ENCODE results near the gene KRT78.

KRT78 gene

DNA sequence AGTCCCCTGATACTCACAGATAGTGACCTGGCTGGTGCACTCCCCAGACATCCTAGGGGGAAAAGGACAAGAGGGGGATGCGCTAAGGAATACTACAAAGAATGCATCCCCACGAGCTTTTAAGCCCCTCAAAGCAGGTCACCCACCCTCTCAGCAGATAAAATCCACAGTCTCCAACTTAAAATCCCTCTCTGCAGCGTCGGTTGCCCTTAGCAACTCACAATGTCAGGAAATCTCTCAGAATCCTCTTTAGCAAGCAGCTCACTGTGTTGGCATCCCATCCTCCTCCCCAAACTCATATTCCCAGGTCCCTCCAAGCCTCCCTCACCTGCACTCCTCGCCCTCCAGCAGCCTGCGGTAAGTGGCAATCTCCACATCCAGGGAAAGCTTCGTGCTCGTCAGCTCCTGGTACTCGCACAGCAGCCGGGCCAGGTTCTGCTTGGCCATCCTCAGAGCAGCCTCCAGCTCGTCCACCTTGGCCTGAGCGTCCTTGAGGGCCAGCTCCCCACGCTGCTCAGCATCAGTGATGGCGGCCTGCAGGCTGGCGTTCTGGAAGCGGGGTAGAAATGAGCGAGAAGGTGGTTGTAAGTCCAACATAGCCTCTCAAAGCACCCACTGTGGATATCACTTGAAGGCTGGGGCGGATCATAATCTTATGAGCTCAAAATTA, 9.2 kb downstream of the KRT78 start:
- no peak for DNase-seq (ENCODE audit: low read depth in 2 of 2)

DNA sequence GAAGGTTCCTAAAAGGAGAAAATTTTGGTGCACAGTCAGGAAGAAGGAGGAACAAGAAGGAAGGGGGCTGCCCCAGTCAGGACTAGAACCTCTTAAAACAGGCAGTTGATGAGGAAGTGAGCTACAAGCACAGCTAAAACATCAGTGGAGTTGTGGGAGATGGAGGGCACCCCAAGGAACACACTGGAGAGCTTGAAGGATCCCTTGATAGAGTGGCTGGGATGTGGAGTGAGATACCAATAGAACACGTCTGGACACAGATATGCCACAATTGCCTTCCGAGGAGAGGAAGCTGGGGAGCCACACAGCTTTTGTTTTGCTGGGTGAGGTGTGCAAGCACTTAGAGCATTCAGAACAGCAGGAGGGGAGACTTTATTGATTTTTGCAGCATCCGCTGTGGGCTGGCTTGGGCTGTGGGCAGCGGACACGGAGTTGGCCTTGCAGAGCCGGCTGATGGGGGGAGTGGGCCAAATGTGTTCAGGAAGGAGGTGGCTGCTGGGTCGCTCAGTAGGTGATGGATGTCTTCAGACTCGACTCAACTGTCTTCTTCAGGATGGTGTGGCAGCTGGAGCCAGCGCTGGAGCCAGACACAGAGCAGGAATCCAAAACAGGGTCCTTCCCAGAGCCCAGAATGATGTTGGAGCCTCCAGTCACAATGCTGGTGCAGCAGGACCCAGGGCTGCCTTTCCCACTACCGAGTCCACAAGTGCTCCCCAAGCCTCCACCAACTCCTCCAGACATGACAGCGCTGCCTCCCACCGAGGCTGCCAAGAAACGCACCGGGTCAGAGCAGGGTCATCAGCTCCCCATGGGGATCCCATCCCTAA, 10.0 kb downstream of the KRT78 start:
- no peak for DNase-seq (ENCODE audit: low read depth in 2 of 2)

DNA sequence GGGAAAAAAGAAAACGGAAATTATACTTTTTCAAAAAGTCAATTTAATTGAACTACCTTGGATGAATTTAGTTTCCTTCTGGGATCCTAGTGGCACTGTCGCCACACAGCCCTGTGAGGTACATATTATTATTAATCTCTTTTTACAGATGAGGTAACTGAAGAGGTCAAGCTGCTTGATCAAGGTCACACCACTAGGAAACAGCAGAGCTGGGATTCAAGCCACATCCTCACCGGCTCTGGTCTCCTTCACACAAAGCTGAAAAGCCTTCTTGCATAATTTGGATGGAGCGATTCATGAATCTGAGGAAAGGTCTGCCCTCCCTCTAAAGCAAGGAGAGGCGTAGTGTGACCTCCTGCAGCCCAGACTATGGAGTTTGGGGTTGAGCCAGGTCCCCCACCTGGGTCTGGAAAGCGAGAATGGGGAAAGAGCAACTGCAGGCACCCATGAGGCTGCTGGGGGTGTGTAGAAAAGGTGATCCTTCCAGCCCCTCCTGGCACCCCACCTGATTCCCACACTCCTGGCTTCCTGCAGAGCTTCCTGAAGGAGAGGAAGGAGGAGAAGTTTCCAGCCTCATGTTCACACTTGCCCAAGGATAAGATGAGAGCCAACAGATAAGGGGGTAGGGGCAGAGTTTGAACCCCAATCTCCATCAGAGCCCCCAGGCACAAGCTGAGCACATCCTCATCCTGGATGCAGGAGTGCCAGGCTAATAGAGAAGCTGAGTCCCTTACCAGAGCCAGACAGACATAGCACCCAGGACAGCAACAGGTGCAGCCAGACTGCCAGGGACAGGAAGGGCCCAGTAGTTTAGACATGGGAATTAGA, 10.8 kb downstream of the KRT78 start:
- no peak for DNase-seq (ENCODE audit: low read depth in 2 of 2)

- DNase-seq (ENCODE audit: low read depth in 2 of 2) = no peak
Measured at GRCh38 chr12:52837413-52837741, 11.4 kb downstream of the KRT78 start.

DNA sequence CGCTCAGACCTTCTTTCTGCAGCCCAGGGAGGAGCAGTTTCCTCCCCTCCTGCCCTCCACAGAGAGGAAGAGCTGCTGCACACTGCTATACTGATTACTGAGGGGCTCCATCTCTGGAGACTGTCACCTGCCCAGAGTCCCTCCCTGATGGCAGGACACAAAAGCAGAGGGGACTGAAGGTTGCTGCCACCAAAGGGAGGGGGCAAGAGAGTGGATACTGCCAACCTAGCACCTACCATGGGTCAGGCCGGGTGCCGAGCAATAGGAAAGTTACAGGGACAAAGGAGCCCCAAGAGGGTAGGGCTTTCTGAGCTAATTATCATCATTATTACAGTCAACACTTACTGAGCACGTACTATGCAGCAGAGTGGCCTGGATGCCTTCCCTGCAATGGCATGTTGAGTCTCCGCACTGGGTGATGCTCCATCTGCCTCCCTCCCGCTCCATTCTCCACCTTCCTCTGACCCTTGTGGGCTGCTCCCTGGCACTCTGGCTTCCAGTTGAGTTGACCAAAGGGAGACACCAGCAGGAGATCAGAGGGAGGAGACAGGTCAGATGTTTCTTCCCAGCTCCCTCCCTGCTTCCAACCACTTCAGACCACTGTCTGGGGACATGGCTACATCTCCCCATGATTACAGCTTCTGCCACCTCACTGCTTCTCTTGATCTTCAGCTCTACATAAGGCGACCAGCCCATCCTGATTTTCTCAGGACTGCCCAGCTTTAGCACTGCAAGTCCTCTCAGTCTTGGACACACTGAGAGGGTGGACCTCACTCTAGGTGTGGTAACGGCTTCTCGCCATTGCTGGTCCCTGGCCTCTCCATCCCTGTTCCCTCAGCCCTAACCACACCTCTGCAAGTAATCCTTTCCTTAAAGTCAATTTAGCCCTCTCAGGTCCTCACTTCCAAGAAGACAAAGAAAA, 12.0 kb downstream of the KRT78 start:
- DNase-seq (ENCODE audit: low read depth in 2 of 2) = no peak

DNA sequence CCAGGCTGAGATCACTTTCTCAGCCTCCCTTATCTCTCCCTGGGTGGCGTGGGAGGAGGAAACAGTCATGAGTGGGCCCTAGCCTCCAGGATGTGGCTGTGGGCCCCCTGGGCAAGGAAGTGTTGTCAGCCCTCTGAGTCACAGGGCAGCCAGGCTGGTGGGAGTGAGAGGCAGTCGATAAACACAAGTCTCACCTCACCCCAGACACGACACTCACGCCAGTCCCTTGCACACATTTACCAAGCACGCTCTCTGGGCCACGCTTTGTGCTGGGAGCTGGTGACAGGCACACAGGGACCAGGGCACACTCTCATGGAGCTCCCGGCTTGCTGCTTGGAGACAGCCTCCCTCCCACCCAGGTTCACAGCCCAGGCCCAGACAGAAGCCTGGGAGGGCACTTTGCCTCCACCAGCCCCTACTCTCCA, 12.7 kb downstream of the KRT78 start:
- DNase-seq (ENCODE audit: low read depth in 2 of 2) = peak in 1 of 2 donors; percentile 23

GRCh38 chr12:52835271-52836041, 13.3 kb downstream of the KRT78 start:
- no peak for DNase-seq (ENCODE audit: low read depth in 2 of 2)

DNA sequence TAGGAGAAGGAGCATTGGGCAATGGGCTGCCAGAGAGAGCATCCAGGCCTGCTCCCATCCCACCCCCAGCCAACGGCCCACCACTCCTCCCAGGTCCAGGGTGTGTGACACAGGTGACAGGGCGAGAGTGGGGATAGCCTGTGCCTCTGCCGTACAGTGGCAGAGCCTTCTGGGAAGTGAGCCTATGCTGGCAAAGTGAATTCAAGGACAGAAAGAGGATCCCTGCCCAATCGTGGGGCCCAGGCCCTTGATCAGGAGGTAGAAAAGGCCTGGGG, 14.1 kb downstream of the KRT78 start:
- DNase-seq (ENCODE audit: low read depth in 2 of 2) = no peak

DNA sequence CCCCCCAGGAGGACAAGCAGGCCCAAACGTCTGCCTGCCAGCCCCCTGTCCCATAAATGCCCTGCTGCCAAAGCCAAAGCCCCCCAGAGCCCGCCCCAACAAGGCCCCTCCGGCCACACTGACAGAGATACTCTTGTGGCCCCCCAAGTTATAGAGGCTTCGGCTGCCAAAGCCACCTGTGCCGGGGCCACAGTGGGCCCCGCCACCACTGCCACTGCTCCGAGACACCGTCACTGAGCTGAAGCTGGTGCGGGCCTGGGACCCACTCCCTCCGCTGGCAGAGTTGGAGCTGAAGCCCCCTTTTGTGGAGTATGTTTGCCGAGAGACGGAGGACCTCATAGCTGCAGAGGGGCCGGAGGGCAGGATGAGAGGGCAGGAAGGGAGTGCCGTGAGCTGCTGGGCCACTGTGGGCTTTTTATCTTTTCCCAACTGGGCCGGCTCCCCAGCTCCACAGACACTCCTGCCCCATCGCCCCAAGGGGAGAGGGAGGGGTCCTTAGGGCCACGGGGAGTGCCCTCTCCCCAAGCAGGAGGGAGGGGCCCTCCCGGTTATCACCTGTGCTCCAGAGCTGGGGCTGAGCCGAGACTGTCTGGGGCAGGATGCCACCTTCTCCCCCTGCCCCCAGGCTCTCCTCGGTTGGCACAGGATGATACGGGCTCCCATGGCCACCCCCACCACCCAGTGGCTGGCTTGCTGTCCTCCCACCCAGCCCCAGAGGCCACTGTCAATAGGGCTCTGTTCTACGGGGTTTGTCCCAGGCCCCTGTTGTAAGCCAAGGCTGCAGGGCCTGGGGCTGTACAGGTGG, 14.7 kb downstream of the KRT78 start, which contains the start of gene KRT79:
Gene KRT79 (minus strand): TSS at position 390 of the 805 bp plus-strand sequence. CDS start 51 bp downstream, at position 339.
- DNase-seq (ENCODE audit: low read depth in 2 of 2) = no peak

GRCh38 chr12:52832985-52833905, 15.5 kb downstream of the KRT78 start:
- no peak for DNase-seq (ENCODE audit: low read depth in 2 of 2)

DNA sequence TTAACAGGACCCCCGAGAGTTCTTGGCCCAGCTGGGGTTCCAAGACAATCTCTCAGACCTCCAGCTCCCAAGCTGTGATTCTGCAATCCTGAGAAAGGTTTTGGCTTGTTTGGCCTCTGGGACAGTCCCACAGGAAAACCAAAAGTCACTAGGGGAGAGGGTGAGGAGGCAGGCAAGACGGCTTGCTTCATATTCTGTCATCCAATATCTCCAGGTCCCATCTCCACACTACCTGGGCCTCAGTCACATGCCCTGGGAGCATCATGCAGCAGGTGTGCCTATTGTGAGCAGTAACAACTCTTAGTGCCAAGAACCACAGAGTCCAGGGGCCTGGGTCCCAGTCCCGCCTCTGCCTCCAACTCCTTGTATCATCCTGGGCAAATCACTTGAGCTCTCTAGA, 16.3 kb downstream of the KRT78 start:
- no peak for DNase-seq (ENCODE audit: low read depth in 2 of 2)

GRCh38 chr12:52831251-52831650, 17.5 kb downstream of the KRT78 start:
- DNase-seq (ENCODE audit: low read depth in 2 of 2) = no peak

DNA sequence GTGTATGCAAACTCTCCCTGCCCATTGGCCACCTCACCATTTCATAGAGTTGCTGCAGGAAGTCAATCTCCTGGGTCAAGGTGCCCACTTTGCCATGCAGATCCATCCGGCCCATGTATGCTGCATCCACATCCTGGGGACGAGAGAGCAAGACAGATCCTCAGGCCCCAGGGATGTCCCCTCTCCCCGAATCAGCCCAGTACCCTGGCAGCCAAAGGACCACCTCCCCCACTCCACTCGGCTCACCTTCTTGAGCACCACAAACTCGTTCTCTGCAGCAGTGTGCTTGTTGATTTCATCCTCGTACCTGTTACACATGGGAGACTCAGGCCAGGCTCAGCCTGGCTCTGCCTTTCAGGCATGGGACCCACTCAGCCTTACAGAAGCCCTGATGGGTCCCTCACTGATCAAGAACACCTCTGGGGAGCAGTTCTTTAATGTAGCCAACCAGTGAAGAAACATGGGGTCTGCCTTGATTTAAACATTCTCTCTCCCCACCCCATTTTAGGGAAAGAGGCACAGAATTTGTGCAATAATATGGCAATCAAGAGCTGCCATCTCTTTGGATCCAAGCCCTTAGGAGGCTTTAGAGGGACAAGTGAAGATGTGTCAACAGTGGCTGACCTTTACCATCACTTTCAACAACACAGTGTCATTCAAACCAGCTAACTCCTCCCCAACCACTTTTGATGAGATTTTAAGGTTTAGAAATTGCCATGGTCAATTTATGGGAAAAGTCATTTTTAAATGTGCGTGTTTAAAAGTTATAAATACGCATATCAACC, 18.6 kb downstream of the KRT78 start:
- DNase-seq (ENCODE audit: low read depth in 2 of 2) = no peak

- DNase-seq (ENCODE audit: low read depth in 2 of 2) = no peak
Measured at GRCh38 chr12:52828591-52829021, 20.2 kb downstream of the KRT78 start.

GRCh38 chr12:52828156-52828555, 20.6 kb downstream of the KRT78 start:
- no peak for DNase-seq (ENCODE audit: low read depth in 2 of 2)

DNA sequence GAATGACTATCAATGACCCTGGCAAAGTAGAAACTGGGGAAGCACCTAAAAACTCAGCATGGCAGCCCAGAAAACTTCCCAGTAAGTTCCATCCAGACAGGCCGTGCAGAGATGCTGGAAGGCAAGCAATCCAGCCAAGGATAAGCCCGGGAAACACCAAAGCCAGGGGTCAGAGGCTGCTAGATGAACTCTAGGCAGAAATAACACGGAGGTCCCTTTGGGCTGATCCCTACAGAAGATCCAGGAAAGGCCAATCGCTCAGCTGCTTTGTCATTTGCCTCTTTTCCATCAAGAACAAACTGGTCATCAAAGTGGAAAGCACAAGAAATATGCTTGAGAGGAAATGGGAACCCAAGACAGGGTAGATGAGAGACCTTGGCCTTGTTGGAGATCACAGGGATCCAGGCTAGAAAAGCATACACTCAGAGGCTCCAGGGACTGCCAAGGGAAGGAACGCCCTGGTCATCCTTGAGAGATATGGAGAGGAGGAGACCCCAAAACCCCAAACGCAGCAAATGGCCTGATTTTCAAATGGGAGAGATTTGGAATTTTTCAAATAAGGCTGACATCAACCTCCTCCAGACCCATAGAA, 21.2 kb downstream of the KRT78 start:
- no peak for DNase-seq (ENCODE audit: low read depth in 2 of 2)

DNA sequence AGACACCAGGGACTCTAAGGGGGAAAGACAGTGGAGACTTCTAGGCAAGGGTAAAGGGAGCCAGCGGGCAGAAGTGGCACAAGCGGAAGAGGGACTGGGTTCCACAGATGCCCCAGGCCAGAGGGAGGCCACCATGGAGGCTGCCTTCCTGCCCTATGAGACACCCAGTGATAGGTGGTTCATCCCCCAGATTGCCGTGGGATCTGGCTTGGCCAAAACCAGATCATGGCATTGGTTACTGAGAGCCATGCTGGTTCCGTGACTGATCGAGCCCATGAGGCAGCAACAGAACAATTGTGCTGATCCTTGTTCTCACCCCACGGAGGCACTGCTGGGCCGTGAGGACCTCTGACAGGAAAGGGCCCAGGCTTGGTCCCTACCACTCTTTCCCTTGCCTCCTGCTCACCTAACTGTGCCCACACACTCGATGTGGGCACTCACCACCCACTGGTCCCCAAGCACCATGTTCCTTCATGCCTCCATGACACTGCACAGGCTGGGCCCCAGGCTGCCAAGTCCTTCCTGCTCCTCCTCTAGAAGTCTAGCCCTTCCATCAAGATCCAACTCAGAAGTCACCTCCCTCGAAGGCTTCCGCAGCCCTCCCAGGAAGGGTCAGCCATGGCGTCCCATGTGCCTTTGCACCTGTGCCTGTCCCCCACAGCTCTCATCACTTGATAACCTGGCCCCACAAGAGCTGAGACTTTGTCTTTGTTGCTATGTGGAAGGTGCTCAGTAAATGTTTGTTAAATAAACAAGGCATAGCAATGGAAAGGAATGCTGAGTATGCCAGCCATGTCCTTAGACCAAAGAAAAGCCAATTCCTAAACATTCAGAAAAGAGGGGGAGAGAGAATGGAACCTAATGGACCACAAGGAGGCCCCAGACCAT, 21.9 kb downstream of the KRT78 start:
- DNase-seq (ENCODE audit: low read depth in 2 of 2) = no peak

Measured in stimulated activated CD4-positive, alpha-beta T cell treated with anti-CD3 and anti-CD28 coated beads, Interleukin-1b, Interleukin-23, amount 100 ng/mL, for 1 hour (primary cell).